GM21367 (cell line): ENCODE measurements around the gene ACSS1.

ENCODE experiments used
- ATAC-seq: cut with Tn5 transposase; IDR thresholded peaks from one replicate; pipeline ENCODE4 v1.9.1; 2021; ENCODE audit not compliant: unreplicated experiment

The ACSS1 gene

DNA sequence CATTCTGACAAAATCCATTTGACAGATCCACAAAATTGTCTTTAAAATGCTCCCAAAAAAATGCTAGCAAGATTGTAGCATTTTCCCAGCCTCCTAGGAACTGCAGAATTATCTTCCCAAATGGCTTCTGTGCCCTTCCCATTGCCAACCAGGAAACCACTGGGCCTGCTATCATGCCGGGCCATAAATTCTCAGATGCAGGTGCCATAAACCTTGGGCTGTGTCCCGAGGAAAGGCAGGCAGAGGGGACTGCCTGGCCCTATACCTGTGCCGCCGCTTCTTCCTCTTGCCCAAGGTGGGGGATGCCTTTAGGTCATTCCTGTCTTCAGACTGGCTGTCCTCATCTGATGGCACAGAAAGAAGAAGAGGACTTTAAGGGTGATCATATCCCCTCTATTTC, 21.2 kb upstream of the ACSS1 start:
- ATAC-seq: no peak

DNA sequence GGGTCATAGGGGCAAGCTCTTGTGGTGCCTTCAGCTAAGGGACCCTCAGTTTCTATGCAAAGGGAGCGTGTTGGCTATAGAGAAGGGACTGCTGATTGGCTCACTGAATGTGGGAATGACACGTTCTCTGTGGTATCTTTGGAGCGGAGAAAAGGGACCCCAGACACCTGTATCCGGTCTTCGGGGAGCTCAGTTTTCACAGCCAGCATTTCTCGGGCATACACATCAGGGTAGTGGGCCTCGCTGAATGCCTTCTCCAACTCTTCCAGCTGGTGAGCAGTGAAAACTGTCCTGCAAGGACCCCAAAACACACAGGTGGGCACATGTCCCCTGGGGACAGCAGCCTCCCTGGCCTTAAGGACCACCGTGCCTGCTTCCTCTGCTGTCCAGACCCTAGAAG, 20.7 kb upstream of the ACSS1 start:
- no peak for ATAC-seq

DNA sequence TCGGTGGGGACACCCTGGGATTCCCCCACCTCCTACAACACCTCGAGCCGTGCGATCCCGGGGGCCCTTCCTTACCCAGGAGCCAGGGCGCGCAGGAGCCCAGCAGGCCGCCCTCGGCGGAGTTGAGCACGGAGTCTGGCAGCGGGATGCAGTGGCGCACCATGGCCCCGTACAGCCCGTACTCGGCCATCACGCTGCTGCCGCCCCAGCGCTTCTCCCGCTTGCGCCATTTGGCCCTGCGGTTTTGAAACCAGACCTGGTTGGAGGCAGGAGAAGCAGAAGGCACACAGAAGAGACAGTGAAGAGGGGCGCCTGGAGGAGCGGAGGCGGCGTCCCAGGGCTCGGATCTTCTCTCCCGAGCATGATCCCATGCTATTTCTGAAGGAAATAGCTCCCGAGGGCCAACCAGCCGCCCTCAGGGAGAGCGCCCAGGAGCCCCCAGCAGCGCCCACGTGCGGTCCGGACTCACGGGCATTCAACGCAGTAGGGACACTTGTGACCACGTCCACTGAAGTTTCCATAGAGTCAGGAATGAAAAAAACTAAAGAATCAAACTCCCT, 19.8 kb upstream of the ACSS1 start:
- ATAC-seq: no peak

GRCh38 chr20:25076731-25077609, 19.0 kb upstream of the ACSS1 start:
- no peak for ATAC-seq

- ATAC-seq: no peak
Observed at GRCh38 chr20:25076201-25076600, 18.3 kb upstream of the ACSS1 start.

GRCh38 chr20:25073544-25073943, 15.6 kb upstream of the ACSS1 start:
- no peak for ATAC-seq

DNA sequence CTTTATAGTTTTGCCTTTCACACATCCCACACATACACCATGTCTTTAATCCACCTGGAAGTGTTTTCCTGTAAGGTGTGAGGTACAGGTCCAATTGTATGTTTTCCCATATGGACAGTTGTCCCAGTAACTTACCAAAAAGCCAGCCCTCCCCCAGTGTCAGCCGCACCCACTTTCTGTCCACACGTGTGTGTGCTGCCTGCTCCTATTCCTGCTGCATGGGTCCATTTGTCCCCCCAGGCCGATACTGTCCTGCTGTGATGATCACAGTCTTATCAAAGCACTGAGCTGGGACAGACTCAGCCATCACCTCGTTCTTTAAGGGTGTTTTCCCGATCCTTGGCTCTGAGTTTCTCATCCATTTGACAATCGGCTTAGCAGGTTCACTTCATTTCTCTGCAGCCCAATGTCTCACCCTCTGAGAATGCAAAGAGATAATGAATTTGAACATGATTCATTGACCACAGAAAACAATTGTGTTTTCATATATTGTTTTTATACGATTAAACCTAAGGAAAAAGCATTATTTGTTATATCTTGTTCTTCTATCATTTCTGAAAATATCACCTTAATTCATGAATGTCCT, 14.4 kb upstream of the ACSS1 start:
- no peak for ATAC-seq

GRCh38 chr20:25071734-25072133, 13.8 kb upstream of the ACSS1 start:
- no peak for ATAC-seq

DNA sequence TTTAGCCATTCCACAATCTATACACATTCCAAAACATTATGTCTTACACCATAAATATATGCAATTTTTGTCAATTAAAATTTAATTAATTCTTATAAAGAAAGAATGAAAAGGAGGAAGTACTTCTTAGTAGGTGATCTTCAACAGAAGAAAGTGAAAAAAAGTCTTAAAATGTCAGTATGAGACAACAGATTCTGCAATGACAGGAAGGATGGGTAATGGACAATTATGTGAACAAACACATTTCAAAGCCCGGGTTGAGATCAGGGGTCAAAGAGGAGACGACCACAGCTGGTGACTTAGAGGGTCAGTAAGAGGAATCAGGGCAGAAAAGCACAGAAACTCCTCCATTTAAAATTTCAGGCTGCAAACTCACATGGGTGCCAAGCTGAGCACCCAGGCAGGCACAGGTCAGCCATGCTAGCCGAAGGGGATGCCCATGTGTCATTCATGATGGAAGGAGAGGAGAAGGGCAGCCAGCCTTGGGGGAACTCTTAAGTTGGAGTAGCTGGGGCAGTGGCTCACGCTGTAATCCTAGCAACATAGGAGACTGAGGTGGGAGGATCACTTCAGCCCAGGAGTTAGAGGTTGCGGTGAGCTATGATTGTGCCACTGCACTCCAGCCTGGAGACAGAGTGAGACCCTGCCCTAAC, 13.0 kb upstream of the ACSS1 start:
- ATAC-seq: no peak

- ATAC-seq: no peak
Observed at GRCh38 chr20:25067102-25067987, 9.4 kb upstream of the ACSS1 start.

- no peak for ATAC-seq
Observed at GRCh38 chr20:25066386-25066785, 8.4 kb upstream of the ACSS1 start.

DNA sequence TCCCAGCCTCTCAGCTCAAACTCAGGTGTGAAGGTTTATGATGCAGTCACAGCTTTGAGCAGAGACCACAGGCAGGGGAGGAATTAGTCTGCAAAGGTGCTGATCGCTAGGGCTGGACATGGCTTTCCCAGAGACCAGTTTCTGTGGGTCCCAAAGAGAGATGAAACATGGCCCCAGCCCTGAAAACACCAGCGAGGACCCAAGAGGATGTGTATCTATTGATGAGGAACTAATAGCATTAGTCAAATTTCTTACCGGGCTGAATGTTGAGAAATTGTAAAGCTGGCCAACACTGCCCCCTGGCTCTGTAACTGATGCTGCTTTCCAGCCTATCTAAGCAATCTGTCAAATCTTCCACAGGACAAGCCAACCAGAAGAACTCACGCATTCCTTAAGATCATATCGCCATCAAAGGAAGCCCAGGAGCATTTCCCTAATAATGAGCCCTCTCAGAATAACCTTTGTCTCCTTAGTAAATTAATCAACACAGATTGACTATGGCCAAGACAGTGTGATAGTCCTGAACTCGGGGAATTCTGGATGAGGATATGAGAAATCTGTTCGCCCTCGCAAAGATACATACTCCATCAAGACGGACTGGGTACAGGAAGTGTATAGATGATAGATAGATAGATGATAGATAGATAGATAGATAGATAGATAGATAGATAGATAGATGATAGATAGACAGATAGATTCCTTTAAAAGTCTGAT, 7.8 kb upstream of the ACSS1 start:
- ATAC-seq: peak; percentile 63

GRCh38 chr20:25065072-25065624, 7.2 kb upstream of the ACSS1 start:
- no peak for ATAC-seq

DNA sequence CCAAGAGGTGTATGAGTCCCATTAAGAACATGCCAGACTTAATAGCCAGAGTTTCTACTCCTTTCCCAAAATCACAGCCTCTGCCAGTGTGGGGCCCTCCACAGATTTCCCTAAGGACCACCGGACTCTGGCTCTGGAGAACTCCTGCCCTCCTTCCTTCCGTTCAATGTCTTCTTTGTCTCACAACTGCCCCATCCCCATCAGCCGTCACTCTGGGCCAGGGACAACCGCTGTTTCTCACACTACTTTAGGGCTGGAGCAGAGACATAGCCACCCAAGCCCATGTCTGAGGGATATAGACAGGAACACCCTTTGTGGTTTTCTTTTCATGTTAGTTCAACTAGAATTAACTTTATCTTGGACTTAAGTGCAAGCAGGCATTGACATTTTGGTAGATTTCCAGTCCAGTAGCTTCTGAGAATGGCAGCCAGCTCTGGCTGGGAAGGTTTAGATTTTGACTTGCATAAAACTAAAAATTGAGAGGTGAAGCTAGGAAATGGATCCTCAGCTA, 6.7 kb upstream of the ACSS1 start:
- no peak for ATAC-seq

DNA sequence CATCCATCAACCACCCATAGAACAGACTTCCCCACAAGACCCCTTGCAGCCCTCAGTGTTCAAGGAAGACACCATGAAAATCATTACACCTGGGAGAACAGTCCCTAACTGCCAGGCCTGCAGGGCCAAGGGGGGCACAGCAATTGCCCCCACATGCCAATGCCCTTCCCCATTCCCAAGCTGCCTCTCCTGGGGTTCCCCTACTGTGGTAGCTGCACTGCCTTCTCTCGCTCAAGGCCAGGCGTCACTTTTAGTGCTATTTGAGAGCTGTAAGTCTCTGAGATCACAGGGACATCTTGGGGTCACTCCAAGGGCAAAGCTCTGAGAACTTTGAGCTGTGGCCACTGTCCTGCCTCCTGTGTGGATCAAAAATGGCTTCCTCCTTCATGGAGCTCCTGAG, 6.0 kb upstream of the ACSS1 start:
- no peak for ATAC-seq

- ATAC-seq: no peak
Observed at GRCh38 chr20:25063546-25063945, 5.6 kb upstream of the ACSS1 start.

DNA sequence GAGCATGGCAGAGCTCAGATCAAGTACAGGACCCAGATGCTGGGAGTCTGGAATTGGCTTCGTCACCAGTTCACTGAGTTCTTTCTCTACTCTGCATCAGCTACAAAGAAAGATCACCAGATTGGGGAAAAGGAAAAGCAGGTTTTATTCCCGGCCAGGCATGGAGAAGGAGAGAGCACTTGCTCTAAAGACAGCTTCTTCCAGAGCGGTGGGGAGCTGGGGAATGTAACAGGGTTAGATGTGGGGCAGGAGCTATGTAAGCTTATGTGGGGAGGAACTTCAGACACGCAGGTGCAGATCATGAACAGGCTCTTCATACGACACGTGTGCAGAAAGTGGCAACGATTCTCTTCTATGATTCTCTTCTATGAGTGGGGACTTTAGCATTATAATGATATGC, 4.9 kb upstream of the ACSS1 start:
- ATAC-seq: no peak

- no peak for ATAC-seq
Observed at GRCh38 chr20:25061821-25062530, 4.0 kb upstream of the ACSS1 start.
